Lung (tissue), 12 donors: ENCODE data around the gene POLR3A. TPM values are rescaled to one million over a fixed set of nuclear protein-coding genes. Genes with fewer than 3 reads are reported as not detected.

Source experiments
- ATAC-seq: fragments of 200-7000 bp; cut with Tn5 transposase; one replicate; pipeline ENCODE4 v1.9.1; 2020; ENCODE audit warnings: moderate number of reproducible peaks; ENCODE audit not compliant: insufficient read depth, low FRiP score
- DNase-seq, 3 donors: peaks; one replicate each; pipeline ENCODE4 v3.0.0-alpha.2; 2013 to 2017
- H3K27ac ChIP-seq, 2 donors: one replicate each; pipeline ENCODE4 v1.5.1; 2013; ENCODE audit warnings: mild to moderate bottlenecking in 2 of 2, moderate library complexity in 2 of 2, control low read depth in 1 of 2, inconsistent platforms in 1 of 2, low read depth in 1 of 2, low read length in 1 of 2
- H3K27me3 ChIP-seq, 3 donors: one replicate each; pipeline ENCODE4 v1.5.1; 2013; ENCODE audit warnings: low read length in 2 of 3; ENCODE audit not compliant: control insufficient read depth in 3 of 3, insufficient read depth in 3 of 3
- H3K36me3 ChIP-seq, 4 donors: one replicate each; pipeline ENCODE4 v1.5.1; 2013; ENCODE audit warnings: low read length in 4 of 4, mild to moderate bottlenecking in 1 of 4, moderate library complexity in 1 of 4; ENCODE audit not compliant: control insufficient read depth in 4 of 4, insufficient read depth in 4 of 4
- H3K4me1 ChIP-seq, 5 donors: one replicate each; pipeline ENCODE4 v1.5.1; 2013; ENCODE audit warnings: low read length in 5 of 5, mild to moderate bottlenecking in 2 of 5, moderate library complexity in 1 of 5; ENCODE audit not compliant: control insufficient read depth in 5 of 5, insufficient read depth in 5 of 5
- H3K4me3 ChIP-seq: one replicate; pipeline ENCODE4 v1.5.1; 2013; ENCODE audit warnings: mild to moderate bottlenecking, control low read depth, moderate library complexity
- H3K9ac ChIP-seq, 2 donors: one replicate each; pipeline ENCODE4 v1.5.1; 2013; ENCODE audit warnings: low read length in 2 of 2, control low read depth in 1 of 2; ENCODE audit not compliant: insufficient read depth in 1 of 2
- H3K9me3 ChIP-seq, 4 donors: one replicate each; pipeline ENCODE4 v1.5.1; 2013; ENCODE audit warnings: low read length in 3 of 4, mild to moderate bottlenecking in 1 of 4, moderate library complexity in 1 of 4; ENCODE audit not compliant: control insufficient read depth in 4 of 4, insufficient read depth in 3 of 4
- CTCF ChIP-seq: IDR thresholded peaks from 2 replicates; pipeline ENCODE4 v1.5.1; 2012; ENCODE audit warnings: mild to moderate bottlenecking; ENCODE audit errors: control extremely low read depth, extremely low read depth
- WGBS, 2 donors: extraction: QIAGEN DNeasy Blood & Tissue Kit; methylation state at CpG; one replicate each; pipeline ENCODE4 v1.1.7; 2013; 5-methylcytosine and 5-hydroxymethylcytosine counted together
- polyA plus RNA-seq, 2 donors: library from polyadenylated mRNA; stranded (reverse); fragments of 200-250 nt; gene quantifications; one replicate each; pipeline ENCODE4 v1.2.1, GENCODE V29; 2013
- total RNA-seq, 2 donors: library from RNA; depleted of rRNA in 1 of 2; stranded (reverse); fragments of >200 nt in 1 of 2; gene quantifications; one replicate each; pipeline ENCODE4 v1.2.1, GENCODE V29; 2014 to 2021
- donor health status: control.
- donor health status: control.
- donor health status: Bipolar disorder and iron deficiency.
- donor health status: healthy.
- donor health status: DM: yes; HTN: yes; CAD: no.

Gene POLR3A
- total and polyA plus RNA-seq, 4 donors, result 3.9 to 15.0 (median 8.7) TPM

GRCh38 chr10:77940225-77940624 is 89.1 kb downstream of the POLR3A start:
- no peak overlapping the region for H3K4me3 ChIP-seq
- no peak overlapping the region for H3K27ac ChIP-seq
- no peak for TF ChIP-seq CTCF
- peaks cover 0 to 17% (median 10%) of the 10 kb centered on the region in 5 donors for H3K4me1 ChIP-seq
- no peaks in the 10 kb centered on the region for H3K9me3 ChIP-seq
- no peak for DNase-seq
- H3K27me3 ChIP-seq, result no peaks in the 10 kb centered on the region
- no peak overlapping the region for H3K9ac ChIP-seq
- no peaks in the 10 kb centered on the region for H3K36me3 ChIP-seq
- 91 to 92% methylated on average over 2 of the region's 2 CpGs for WGBS, 2 donors
- no peak for ATAC-seq

DNA sequence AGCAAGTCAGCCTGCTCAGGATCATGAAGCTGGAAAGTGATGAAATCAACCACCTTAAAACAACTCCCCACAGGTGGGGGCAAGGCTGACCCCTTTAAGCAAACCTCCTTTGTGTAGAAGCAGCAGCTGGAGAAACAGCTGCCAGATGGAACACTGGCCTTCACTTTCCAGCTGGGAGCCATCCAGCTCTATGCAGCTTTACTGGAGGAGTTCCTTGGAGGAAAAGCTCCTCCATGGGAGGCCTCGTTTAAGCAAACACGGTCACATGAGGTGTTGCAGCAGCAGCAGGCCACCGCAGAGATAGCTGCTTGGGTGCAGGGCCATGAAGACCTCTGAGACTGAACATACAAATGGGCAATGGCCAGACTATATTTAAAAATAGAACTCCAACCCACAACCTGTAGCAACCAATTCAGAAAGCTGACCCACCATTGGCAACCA is 89.7 kb downstream of the POLR3A start:
- 49 to 64% methylated on average over 3 of the region's 3 CpGs for WGBS, 2 donors
- no peak for ATAC-seq
- peak; percentile 85 to 96 (median 93) for DNase-seq

DNA sequence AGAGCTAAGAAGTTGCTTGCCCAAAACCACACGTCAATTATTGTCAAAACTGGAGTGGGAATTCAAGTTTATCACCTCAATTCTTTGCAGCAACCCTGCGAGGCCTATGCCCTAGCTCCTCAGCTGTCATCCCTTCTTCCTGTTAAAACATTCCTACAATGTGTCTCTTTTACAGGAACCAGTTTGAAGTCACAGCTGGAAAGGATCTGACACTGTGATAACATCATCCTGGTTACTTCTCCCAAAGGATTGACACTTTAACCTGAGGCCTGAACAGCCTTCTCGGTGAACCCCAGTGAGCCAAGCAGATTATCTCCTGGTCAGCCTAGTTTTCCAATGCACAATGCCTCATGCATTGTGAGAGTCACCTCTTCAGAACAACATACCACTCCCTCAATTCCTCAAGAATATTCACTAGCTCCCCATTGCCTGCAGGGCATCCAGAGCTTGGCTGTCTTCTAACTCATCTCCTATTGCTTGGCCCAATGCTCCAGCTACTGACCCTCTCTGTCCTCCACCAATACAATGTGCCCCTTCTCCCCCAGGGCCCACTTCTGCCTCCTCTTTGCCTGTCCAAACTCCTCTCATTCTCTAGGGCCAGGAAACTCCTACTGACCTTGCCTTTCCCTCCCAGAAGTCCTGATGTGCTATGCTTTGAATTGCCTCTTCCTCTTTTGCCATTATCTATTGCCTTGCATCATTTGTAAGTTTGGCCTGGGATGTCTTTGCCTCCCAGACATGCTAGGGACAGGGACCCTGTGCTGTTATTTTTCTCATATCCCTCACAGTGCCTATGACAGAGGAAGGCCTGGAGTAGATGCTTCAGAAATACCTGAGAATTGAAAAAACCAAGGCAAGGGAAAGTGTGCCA is 92.4 kb downstream of the POLR3A start:
- 83 to 88% methylated on average over 3 of the region's 3 CpGs for WGBS, 2 donors
- Histone ChIP-seq H3K9ac (no peak overlapping the region), H3K4me3 (no peak overlapping the region), H3K9me3 (no peaks in the 10 kb centered on the region), H3K27me3 (no peaks in the 10 kb centered on the region), H3K4me1 (peaks cover 0 to 15% (median 10%) of the 10 kb centered on the region in 5 donors), H3K27ac (no peak overlapping the region), H3K36me3 (no peaks in the 10 kb centered on the region)
- no peak for DNase-seq
- no peak for TF ChIP-seq CTCF
- no peak for ATAC-seq

More for the DNA sequence above, 89.7 kb downstream of the POLR3A start:
- no peak for TF ChIP-seq CTCF
- H3K4me3 ChIP-seq, result no peak overlapping the region
- peaks cover 0 to 20% (median 10%) of the 10 kb centered on the region in 5 donors for H3K4me1 ChIP-seq
- H3K27me3 ChIP-seq, result no peaks in the 10 kb centered on the region
- H3K36me3 ChIP-seq, result no peaks in the 10 kb centered on the region
- no peak overlapping the region for H3K9ac ChIP-seq
- no peak overlapping the region for H3K27ac ChIP-seq
- no peaks in the 10 kb centered on the region for H3K9me3 ChIP-seq
